Activated CD4-positive, alpha-beta T cell treated with anti-CD3 and anti-CD28 coated beads for 36 hours (primary cell): ENCODE measurements around the gene NEURL3. TPM values are rescaled to one million over a fixed set of nuclear protein-coding genes. Genes with fewer than 3 reads are reported as not detected.

Source experiments
- ATAC-seq: fragments of 200-7000 bp; cut with Tn5 transposase; one replicate; pipeline ENCODE4 v1.10.0; 2021; ENCODE audit warnings: mild to moderate bottlenecking, moderate library complexity
- CTCF ChIA-PET: fragments of 350-600 bp; sonication (Branson Sonifier 250); formaldehyde crosslinking; loops from one replicate; lab custom pipeline; 2021; ENCODE audit warnings: antibody characterized with exemption; lab: Charles Lee
- POLR2A ChIA-PET: fragments of 350-600 bp; sonication (Branson Sonifier 250); formaldehyde crosslinking; loops from one replicate; lab custom pipeline; 2021; ENCODE audit warnings: antibody characterized with exemption, inconsistent platforms; lab: Charles Lee
- DNase-seq: peaks from one replicate; pipeline ENCODE4 v3.0.0-alpha.2; 2020
- H3K27ac Mint-ChIP-seq: one replicate; pipeline ENCODE4 v1.8.0; 2021; ENCODE audit warnings: mixed read lengths
- H3K27me3 Mint-ChIP-seq: one replicate; pipeline ENCODE4 v1.8.0; 2021; ENCODE audit warnings: mixed read lengths
- H3K36me3 Mint-ChIP-seq: one replicate; pipeline ENCODE4 v1.8.0; 2021; ENCODE audit warnings: low read depth, mixed read lengths
- H3K4me1 Mint-ChIP-seq: one replicate; pipeline ENCODE4 v1.8.0; 2021; ENCODE audit warnings: mixed read lengths
- H3K4me3 Mint-ChIP-seq: one replicate; pipeline ENCODE4 v1.8.0; 2021; ENCODE audit warnings: mild to moderate bottlenecking, moderate library complexity, mixed read lengths
- H3K9me3 Mint-ChIP-seq: one replicate; pipeline ENCODE4 v1.8.0; 2021; ENCODE audit warnings: low read depth, mixed read lengths
- intact Hi-C, 2 experiments: fragments of 100-400 bp; cut with DNase I in 1 of 2; cut with micrococcal nuclease in 1 of 2; formaldehyde crosslinking; loops; one replicate each; pipeline versions ENCODE4 v1.14.2 to v1.15.1; 2022 to 2024; cut with DNase I, micrococcal nuclease
- total RNA-seq, 2 experiments: library from RNA; stranded (reverse); gene quantifications; one replicate each; pipeline ENCODE4 v1.2.3, GENCODE V29; 2021

NEURL3 gene
- total RNA-seq, 2 experiments from 2014 or later: 0.33 to 0.41 TPM

DNA sequence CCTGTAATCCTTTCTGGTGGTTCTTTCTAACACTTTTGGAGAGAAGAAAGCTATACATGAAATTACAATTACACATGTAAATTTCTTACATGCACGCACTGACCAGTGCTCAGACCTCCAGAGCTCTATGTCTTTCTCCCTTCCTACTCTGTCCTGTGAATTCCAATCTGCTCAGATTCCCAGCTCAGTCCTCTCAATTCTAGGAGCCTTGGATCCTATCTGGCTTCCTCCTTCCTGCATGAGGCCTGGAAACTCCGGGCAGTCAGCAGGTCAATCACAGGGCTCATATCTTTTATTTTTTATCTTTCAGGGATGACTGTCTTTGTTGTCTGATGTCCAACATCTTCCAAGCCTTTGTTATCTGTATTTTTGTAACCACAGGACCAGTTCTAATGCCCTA, 56.0 kb downstream of the NEURL3 start:
- intact Hi-C loops: no loop called here
- Mint-ChIP-seq H3K9me3 (peaks cover 4% of the 10 kb centered on the region), H3K27ac (no peak overlapping the region), H3K36me3 (no peaks in the 10 kb centered on the region), H3K27me3 (no peaks in the 10 kb centered on the region), H3K4me1 (no peaks in the 10 kb centered on the region), H3K4me3 (no peak overlapping the region)
- ChIA-PET POLR2A (no interaction called here), CTCF (interaction anchor here (0.7 to 2.0 kb wide), 4 partner anchors 8 to 108 kb away, joined by 3 to 5 read pairs (median 4); no protein-coding TSS in a partner anchor)
- ATAC-seq (no peak), DNase-seq (no peak)

DNA sequence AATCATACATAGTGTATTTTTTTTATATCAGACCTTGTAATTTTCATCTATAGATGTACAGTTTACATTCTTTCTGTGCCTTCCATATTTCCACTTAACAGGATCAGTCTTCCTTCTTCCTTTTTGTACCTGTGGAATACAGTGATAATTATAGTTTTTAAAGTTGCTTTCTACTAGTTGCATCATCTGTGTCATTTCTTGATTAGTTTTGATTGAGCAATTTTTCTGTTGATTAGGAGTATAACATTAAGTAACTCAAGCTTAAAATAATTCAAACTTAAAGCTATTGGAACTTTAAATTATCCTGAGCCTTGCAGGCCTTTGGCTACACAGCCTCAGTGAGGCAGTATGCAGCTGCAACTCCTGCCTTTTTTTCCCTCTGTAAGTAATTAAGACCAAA, 57.4 kb downstream of the NEURL3 start:
- ChIA-PET POLR2A (no interaction called here), CTCF (interaction anchor here (1.0 kb wide), 1 partner anchor 106 kb away, joined by 3 read pairs; no protein-coding TSS in a partner anchor)
- ATAC-seq (no peak), DNase-seq (no peak)
- no peak overlapping the region for H3K27ac Mint-ChIP-seq
- no peaks in the 10 kb centered on the region for H3K27me3 Mint-ChIP-seq
- intact Hi-C loops: no loop called here
- no peaks in the 10 kb centered on the region for H3K4me1 Mint-ChIP-seq
- no peaks in the 10 kb centered on the region for H3K36me3 Mint-ChIP-seq
- no peak overlapping the region for H3K4me3 Mint-ChIP-seq
- H3K9me3 Mint-ChIP-seq: peaks cover 4% of the 10 kb centered on the region

Other genes starting within 250 kb of the NEURL3 start
- gene TMEM127, start 239.4 kb downstream of the NEURL3 start, total RNA-seq: 10 to 100 TPM; 16.6 to 17.9 TPM
- gene CIAO1, start 239.1 kb downstream of the NEURL3 start, total RNA-seq: 10 to 100 TPM; 72.1 to 77.6 TPM
- gene SNRNP200, start 199.8 kb downstream of the NEURL3 start, total RNA-seq: 100 to 1,000 TPM; 176 to 198 TPM
- gene ITPRIPL1, start 180.0 kb downstream of the NEURL3 start, total RNA-seq: 10 to 100 TPM; 24.8 to 28.4 TPM
- 10 to 100 TPM; 77.7 to 83.2 TPM for gene NCAPH, start 169.6 kb downstream of the NEURL3 start, total RNA-seq
- 100 to 1,000 TPM; 179 to 191 TPM for gene ARID5A, start 31.4 kb upstream of the NEURL3 start, total RNA-seq
- 10 to 100 TPM; 33.9 to 39.1 TPM for gene KANSL3, start 133.0 kb upstream of the NEURL3 start, total RNA-seq
- gene FER1L5, start 137.4 kb upstream of the NEURL3 start, total RNA-seq: not detected
- 1 to 10 TPM; 4.8 to 5.7 TPM for gene LMAN2L, start 234.7 kb upstream of the NEURL3 start, total RNA-seq